Measurements from ENCODE around the gene PPP2R2C.

- TF ChIP-seq CTCF (conservative IDR thresholded peaks at IDR 0.05; ENCODE audit: low read depth, low read length) (no peak), EZH2 (IDR thresholded peaks at IDR 0.05; ENCODE audit: borderline replicate concordance, low read depth, low read length, poor library complexity, severe bottlenecking) (no peak)
Measured at GRCh38 chr4:6463311-6464289, 8.8 kb downstream of the PPP2R2C start.
